GM11168 (cell line): Measurements from ENCODE around the gene SPG11.
"Not testable (repeated sequence)": the region's sequence is repeated elsewhere in the genome, so short reads cannot be mapped to it uniquely, and the experiment has no call there.

Experiments used
- in situ Hi-C: fragments of 300-500 bp; cut with MboI; formaldehyde crosslinking; loops from one replicate; pipeline ENCODE4 v1.12.0; 2022; ENCODE audit warnings: low sequenced_read_pairs; ENCODE audit not compliant: unreplicated experiment

Gene SPG11, protein sequence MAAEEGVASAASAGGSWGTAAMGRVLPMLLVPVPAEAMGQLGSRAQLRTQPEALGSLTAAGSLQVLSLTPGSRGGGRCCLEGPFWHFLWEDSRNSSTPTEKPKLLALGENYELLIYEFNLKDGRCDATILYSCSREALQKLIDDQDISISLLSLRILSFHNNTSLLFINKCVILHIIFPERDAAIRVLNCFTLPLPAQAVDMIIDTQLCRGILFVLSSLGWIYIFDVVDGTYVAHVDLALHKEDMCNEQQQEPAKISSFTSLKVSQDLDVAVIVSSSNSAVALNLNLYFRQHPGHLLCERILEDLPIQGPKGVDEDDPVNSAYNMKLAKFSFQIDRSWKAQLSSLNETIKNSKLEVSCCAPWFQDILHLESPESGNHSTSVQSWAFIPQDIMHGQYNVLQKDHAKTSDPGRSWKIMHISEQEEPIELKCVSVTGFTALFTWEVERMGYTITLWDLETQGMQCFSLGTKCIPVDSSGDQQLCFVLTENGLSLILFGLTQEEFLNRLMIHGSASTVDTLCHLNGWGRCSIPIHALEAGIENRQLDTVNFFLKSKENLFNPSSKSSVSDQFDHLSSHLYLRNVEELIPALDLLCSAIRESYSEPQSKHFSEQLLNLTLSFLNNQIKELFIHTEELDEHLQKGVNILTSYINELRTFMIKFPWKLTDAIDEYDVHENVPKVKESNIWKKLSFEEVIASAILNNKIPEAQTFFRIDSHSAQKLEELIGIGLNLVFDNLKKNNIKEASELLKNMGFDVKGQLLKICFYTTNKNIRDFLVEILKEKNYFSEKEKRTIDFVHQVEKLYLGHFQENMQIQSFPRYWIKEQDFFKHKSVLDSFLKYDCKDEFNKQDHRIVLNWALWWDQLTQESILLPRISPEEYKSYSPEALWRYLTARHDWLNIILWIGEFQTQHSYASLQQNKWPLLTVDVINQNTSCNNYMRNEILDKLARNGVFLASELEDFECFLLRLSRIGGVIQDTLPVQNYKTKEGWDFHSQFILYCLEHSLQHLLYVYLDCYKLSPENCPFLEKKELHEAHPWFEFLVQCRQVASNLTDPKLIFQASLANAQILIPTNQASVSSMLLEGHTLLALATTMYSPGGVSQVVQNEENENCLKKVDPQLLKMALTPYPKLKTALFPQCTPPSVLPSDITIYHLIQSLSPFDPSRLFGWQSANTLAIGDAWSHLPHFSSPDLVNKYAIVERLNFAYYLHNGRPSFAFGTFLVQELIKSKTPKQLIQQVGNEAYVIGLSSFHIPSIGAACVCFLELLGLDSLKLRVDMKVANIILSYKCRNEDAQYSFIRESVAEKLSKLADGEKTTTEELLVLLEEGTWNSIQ (N-terminal part only)

DNA sequence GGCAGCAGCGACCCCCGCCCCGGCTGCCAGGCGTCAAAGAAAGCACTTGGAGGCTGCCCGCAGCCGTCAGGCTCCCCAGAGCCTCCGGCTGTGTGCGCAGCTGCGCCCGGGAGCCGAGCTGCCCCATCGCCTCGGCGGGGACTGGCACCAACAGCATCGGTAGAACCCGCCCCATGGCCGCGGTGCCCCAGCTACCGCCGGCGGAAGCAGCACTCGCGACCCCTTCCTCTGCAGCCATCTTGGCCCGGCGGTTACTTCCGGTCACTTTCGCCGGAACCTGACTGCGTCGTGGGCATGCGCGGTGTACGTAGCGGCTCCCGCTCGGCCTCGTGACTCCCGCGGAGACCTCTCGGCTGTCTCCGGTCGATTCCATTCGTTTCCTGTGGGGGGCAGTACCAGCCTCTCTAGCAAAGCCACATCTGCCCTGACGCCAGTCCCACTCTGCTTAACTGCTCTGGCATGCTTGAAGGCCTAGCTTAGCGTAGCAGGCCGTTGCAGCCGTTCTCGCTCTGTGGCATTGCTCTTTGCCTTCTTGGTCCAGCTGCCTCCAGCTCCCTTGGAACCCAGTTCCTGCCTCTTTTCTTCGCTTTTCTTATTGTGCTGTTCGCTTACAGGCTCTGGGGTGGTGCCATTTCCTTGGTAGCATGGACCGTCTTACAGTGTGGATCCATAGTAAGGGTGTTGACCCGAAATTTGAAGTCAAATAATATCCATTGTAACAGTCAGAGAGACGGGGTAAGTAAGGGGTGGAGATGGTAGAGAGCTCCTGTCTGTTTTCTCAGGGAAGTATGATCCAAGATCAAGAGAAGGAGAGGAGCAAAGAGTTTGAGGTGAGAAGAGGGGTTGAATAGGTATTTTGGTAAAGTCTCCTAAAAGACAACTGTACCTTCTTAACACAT, at the start of gene SPG11:
Gene SPG11 (minus strand): TSS at position 253 of the 899 bp plus-strand sequence. CDS start 15 bp downstream, at position 238.
- in situ Hi-C loops, result no loop called here

DNA sequence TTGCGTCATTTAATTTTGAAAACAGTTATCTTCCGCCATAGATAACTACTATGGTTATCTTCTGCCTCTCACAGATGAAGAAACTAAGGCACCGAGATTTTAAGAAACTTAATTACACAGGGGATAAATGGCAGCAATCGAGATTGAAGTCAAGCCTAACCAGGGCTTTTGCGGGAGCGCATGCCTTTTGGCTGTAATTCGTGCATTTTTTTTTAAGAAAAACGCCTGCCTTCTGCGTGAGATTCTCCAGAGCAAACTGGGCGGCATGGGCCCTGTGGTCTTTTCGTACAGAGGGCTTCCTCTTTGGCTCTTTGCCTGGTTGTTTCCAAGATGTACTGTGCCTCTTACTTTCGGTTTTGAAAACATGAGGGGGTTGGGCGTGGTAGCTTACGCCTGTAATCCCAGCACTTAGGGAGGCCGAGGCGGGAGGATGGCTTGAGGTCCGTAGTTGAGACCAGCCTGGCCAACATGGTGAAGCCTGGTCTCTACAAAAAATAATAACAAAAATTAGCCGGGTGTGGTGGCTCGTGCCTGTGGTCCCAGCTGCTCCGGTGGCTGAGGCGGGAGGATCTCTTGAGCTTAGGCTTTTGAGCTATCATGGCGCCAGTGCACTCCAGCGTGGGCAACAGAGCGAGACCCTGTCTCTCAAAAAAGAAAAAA, 49.0 kb upstream of the SPG11 start:
- in situ Hi-C loops, result no loop called here

DNA sequence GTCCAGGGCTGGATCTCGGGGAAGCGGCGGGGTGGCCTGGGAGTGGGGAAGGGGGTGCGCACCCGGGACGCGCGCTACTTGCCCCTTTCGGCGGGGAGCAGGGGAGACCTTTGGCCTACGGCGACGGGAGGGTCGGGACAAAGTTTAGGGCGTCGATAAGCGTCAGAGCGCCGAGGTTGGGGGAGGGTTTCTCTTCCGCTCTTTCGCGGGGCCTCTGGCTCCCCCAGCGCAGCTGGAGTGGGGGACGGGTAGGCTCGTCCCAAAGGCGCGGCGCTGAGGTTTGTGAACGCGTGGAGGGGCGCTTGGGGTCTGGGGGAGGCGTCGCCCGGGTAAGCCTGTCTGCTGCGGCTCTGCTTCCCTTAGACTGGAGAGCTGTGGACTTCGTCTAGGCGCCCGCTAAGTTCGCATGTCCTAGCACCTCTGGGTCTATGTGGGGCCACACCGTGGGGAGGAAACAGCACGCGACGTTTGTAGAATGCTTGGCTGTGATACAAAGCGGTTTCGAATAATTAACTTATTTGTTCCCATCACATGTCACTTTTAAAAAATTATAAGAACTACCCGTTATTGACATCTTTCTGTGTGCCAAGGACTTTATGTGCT, 48.4 kb upstream of the SPG11 start:
- in situ Hi-C loops, result no loop called here

DNA sequence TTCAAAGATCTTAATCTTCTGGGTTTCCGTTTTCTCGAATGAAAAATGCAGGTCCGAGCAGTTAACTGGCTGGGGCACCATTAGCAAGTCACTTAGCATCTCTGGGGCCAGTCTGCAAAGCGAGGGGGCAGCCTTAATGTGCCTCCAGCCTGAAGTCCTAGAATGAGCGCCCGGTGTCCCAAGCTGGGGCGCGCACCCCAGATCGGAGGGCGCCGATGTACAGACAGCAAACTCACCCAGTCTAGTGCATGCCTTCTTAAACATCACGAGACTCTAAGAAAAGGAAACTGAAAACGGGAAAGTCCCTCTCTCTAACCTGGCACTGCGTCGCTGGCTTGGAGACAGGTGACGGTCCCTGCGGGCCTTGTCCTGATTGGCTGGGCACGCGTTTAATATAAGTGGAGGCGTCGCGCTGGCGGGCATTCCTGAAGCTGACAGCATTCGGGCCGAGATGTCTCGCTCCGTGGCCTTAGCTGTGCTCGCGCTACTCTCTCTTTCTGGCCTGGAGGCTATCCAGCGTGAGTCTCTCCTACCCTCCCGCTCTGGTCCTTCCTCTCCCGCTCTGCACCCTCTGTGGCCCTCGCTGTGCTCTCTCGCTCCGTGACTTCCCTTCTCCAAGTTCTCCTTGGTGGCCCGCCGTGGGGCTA, 47.8 kb upstream of the SPG11 start, which contains the start of the genes B2M and PATL2:
Gene B2M (plus strand): TSS at position 422 of the 647 bp plus-strand sequence. CDS start 30 bp downstream, at position 452.
Gene PATL2 (minus strand): TSS at position 228 of the 647 bp plus-strand sequence. CDS start 34,833 bp downstream, outside the sequence.
- in situ Hi-C loops, result no loop called here

DNA sequence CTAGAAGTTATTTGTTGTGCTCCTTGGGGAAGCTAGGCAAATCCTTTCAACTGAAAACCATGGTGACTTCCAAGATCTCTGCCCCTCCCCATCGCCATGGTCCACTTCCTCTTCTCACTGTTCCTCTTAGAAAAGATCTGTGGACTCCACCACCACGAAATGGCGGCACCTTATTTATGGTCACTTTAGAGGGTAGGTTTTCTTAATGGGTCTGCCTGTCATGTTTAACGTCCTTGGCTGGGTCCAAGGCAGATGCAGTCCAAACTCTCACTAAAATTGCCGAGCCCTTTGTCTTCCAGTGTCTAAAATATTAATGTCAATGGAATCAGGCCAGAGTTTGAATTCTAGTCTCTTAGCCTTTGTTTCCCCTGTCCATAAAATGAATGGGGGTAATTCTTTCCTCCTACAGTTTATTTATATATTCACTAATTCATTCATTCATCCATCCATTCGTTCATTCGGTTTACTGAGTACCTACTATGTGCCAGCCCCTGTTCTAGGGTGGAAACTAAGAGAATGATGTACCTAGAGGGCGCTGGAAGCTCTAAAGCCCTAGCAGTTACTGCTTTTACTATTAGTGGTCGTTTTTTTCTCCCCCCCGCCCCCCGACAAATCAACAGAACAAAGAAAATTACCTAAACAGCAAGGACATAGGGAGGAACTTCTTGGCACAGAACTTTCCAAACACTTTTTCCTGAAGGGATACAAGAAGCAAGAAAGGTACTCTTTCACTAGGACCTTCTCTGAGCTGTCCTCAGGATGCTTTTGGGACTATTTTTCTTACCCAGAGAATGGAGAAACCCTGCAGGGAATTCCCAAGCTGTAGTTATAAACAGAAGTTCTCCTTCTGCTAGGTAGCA, 47.0 kb upstream of the SPG11 start:
- in situ Hi-C loops, result no loop called here

DNA sequence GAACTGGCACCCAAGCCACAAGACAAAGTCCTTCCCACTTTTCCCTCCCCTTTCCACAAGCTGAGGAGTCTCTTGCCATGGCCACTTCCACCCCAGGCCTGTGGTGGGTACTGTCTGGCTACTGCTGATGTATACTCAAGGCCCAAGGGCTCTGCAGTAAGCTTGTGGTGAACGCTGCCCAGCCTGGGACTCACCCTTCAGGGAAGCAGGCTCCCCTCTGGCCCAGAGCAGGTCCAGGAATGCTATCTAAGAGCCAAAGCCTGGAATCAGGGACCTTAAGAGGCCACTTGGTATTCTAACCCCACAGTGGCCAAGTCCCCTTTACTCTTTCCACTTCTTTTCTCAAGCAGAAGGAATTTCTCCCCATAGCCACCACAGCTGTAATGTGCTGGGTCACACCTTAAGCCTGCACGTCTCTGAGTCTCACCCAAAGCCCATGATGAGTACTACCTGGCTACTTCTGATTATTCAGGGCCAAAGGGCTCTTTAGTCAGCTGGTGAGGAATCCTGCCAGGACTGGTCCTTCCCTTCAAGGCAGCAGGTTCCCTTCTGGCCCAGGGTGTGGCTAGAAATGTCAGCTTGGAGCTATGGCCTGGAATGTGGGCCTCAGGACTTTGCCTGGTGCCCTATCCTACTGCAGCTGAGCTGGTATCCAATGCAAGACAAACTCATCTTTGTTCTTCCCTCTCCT, 43.6 kb upstream of the SPG11 start:
- in situ Hi-C loops, result loop anchor here (5.0 kb wide), 1 partner anchor 40 kb away; no protein-coding TSS in a partner anchor

DNA sequence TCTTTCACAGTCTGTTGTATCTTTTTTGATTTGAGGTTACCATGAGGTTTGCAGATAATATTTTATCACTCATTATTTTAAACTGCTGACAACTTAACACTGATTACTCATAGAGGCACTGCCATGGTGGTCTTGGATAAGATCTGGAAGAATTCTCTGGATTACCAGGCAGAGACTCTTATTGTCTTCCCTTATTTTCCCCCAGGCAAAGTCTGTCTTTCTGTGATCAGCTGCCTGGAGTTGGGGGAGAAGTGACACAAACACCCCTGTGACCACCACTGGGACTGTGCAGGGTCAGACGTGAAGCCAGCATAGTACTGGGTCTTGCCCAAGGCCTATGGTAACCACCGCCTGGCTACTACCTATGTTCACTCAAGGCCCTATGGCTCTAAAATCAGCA, 42.9 kb upstream of the SPG11 start:
- in situ Hi-C loops, result loop anchor here (5.0 kb wide), 1 partner anchor 39 kb away; no protein-coding TSS in a partner anchor

DNA sequence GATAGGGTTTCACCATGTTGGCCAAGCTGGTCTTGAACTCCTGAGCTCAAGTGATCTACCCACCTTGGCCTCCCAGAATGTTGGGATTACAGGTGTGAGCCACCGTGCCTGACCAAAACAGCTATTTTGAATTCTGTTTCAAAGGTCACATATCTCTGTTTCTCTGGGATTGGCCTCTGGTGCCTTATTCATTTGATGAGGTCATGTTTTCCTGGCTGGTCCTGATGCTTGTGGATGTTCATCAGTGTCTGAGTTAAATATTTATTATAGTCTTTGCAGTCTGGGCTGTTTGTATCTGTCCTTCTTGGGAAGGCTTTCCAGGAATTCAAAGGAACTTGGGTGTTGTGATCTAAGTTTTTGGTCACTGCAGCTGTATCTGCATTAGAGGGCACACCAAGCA, 42.5 kb upstream of the SPG11 start:
- in situ Hi-C loops, result loop anchor here (5.0 kb wide), 1 partner anchor 39 kb away; no protein-coding TSS in a partner anchor

DNA sequence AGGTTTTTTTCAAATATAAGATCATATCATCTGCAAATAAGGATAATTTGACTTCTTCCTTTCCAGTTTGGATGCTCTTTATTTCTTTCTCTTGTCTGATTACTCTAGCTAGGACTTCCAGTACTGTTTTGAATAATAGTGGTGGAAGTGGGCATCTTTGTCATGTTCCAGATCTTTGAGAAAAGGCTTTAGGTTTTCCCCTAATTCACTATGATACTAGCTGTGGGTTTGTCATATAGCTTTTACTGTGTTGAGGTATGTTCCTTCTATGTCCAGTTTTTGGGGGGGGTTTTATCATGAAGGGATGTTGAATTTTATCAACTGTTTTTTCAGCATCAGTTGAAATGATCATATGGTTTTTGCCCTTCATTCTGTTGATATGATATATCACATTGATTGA, 37.2 kb upstream of the SPG11 start:
- in situ Hi-C loops, result not testable (repeated sequence)

DNA sequence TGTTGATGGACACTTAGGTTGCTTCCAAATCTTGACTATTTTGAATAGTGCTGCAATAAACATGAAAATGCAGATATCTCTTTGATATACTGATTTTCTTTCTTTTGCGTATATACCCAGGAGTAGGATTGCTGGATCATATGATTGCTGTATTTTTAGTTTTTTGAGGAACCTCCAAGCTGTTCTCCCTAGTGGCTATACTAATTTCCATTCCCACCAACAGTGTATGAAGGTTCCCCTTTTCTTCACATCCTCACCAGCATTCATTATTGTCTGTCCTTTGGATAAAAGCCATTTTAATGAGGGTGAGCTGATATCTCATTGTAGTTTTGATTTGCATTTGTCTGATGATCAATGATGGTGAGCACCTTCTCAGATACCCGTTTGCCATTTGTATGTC, 35.2 kb upstream of the SPG11 start:
- in situ Hi-C loops, result no loop called here

DNA sequence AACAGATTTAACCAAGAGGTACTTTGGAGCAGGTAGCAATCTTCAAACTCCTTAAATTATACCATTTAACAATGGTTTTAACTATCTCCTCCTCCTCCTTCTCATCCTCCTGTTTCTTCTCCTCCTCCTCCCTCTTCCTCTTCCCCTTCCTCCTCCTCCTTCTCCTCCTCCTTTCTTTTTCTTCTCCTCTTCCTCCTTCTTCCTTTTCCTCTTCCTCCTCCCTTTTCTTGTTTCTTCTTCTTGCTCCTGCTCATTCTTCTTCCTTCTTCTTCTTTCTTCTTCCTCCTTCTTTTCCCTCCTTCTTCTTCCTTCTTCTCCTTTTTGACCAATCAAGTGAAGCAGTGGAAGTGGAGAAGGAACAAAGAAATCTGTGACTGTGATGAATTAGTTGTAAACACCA, 33.6 kb upstream of the SPG11 start:
- in situ Hi-C loops, result no loop called here

DNA sequence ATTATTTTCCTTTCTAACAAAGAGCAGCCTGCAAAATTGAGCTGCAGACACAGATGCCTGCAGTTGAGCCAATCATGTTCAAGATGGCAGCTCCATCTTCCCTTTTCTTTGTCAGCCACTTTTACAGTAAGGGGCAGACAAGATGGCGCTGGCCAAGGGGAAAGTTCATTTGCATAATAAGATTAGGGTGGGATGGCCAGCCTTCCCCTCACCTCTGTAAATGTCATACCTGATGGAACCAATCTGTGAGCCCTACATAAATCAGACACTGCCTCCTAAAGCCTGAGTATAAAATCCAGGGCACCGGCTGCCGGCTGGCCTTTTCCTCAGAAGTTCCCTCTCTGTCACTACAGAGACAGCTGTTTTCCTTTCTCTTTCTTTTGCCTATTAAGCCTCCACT, 31.8 kb upstream of the SPG11 start:
- in situ Hi-C loops, result no loop called here

DNA sequence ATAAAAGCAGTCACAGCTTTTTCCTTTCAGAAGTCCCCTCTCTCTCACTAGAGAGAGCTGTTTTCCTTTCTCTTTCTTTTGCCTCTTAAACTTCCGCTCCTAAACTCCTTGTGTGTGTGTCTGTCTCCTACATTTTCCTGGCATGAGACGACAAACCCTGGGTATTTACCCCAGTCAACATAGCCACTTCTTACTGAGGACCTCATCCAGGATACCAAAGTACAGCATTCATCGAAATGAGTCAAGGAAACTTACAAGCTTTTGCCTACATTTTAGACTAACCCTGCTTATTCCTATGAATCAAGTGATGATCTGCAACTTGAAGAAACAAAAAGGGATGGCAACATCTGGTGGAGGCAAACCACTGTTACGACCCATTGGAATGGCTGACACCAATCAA, 31.0 kb upstream of the SPG11 start:
- in situ Hi-C loops, result no loop called here

DNA sequence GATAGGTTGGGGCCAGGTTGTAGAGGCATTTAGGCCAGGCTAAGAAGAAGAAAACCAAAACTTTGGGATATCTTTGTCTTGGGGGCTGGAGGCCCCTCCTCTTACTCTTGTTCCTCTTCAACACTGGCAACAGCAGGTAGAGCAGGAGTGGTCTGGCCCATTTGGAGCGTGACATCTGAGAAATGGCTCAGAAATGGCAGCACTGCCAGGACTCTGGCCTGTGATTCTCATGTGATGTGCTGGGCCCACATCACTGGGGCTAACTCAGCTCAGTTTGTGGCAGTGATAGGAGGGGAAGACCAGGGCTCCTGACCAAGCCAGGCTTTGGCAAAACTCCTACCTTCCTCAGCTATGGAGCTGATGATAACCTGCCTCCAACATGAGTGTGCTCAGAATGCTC, 29.2 kb upstream of the SPG11 start:
- in situ Hi-C loops, result no loop called here

DNA sequence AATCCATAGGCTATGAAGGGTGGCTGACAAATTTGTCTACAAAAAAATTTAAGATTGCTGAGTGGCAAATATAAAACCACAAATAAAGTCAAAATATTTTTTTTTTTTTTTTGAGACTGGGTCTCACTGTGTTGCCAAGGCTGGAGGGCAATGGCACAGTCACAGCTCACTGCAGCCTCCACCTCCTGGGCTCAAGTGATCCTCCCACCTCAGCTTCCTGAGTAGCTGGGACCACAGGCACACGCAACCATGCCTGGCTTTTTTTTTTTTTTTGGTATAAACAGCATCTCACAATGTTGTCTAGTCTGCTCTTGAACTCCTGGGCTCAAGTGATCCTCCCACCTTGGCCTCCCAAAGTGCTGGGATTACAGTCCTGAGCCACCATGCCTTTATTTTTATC, 26.8 kb upstream of the SPG11 start:
- in situ Hi-C loops, result not testable (repeated sequence)

DNA sequence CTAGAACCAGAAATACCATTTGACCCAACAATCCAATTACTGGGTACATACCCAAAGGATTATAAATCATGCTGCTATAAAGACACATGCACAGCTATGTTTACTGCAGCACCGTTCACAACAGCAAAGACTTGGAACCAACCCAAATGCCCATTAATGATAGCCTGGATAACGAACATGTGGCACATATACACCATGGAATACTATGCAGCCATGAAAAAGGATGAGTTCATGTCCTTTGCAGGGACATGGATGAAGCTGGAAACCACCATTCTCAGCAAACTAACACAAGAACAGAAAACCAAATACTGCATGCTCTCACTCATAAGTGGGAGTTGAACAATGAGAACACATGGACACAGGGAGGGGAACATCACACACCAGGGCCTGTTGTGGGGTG, 25.9 kb upstream of the SPG11 start:
- in situ Hi-C loops, result not testable (repeated sequence)
